Lower leg skin (tissue), 4 donors: Measurements from ENCODE around the gene RTTN. TPM values are rescaled to one million over a fixed set of nuclear protein-coding genes. Genes with fewer than 3 reads are reported as not detected.

Experiments
- DNase-seq, 2 donors: peaks; one replicate each; pipeline ENCODE4 v3.0.0-alpha.2; 2019; ENCODE audit warnings: low spot score in 2 of 2
- H3K4me3 ChIP-seq: fragments of 200-600 bp; sonication (generic); 2 replicates; pipeline ENCODE4 v1.5.1; 2017; ENCODE audit warnings: mild to moderate bottlenecking, low read depth; ENCODE audit not compliant: poor library complexity, severe bottlenecking
- CTCF ChIP-seq, 3 donors: fragments of 450-650 bp; IDR thresholded peaks; one replicate each; pipeline ENCODE4 v1.5.1; 2016; ENCODE audit warnings: antibody characterized with exemption in 3 of 3, mild to moderate bottlenecking in 3 of 3, moderate library complexity in 2 of 3
- POLR2A ChIP-seq, 2 donors: fragments of 450-650 bp; IDR thresholded peaks; one replicate each; pipeline ENCODE4 v1.6.1; 2016 to 2017; ENCODE audit warnings: antibody characterized with exemption in 2 of 2, mild to moderate bottlenecking in 1 of 2, moderate library complexity in 1 of 2
- WGBS, 2 donors: methylation state at CpG; one replicate each; pipeline ENCODE4 v1.1.5; 2018; 5-methylcytosine and 5-hydroxymethylcytosine counted together
- intact Hi-C: fragments of 100-400 bp; cut with DNase I; formaldehyde crosslinking; loops from one replicate; pipeline ENCODE4 v1.15.0; 2023; ENCODE audit warnings: low total_unique reads
- total RNA-seq, 4 donors: library from RNA; depleted of rRNA; stranded (reverse); fragments of >200 nt; gene quantifications; one replicate each; pipeline ENCODE4 v1.1.0, GENCODE V29; 2016

The RTTN gene
- total RNA-seq, 4 donors from 2014 or later: 4.8 to 14.9 (median 7.8) TPM

GRCh38 chr18:70146174-70146573, 59.3 kb downstream of the RTTN start:
- WGBS, 2 donors: 94 to 95% methylated on average over 2 of the region's 2 CpGs

GRCh38 chr18:70142001-70142400, 63.5 kb downstream of the RTTN start:
- intact Hi-C loops: no loop called here
- 94 to 95% methylated on average over 3 of the region's 3 CpGs for WGBS, 2 donors
- no peak overlapping the region for H3K4me3 ChIP-seq
- TF ChIP-seq POLR2A (IDR thresholded peaks at IDR 0.05): no peak
- no peak for TF ChIP-seq CTCF (IDR thresholded peaks at IDR 0.05)
- no peak for DNase-seq

More at GRCh38 chr18:70146174-70146573, 59.3 kb downstream of the RTTN start:
- no peak for DNase-seq
- H3K4me3 ChIP-seq: no peak overlapping the region
- intact Hi-C loops: loop anchor here (5.0 kb wide), 1 partner anchor 1659 kb away; no protein-coding TSS in a partner anchor
- TF ChIP-seq CTCF (IDR thresholded peaks at IDR 0.05): no peak
- TF ChIP-seq POLR2A (IDR thresholded peaks at IDR 0.05): no peak

- DNase-seq: no peak
- no peak overlapping the region for H3K4me3 ChIP-seq
- intact Hi-C loops: no loop called here
- no peak for TF ChIP-seq POLR2A (IDR thresholded peaks at IDR 0.05)
- no peak for TF ChIP-seq CTCF (IDR thresholded peaks at IDR 0.05)
- WGBS, 2 donors: 91 to 95% methylated on average over 1 of the region's 1 CpG
Observed at GRCh38 chr18:70139138-70139537, 66.3 kb downstream of the RTTN start.

GRCh38 chr18:70135604-70136003, 69.9 kb downstream of the RTTN start:
- no peak overlapping the region for H3K4me3 ChIP-seq
- TF ChIP-seq CTCF (IDR thresholded peaks at IDR 0.05) (no peak), POLR2A (IDR thresholded peaks at IDR 0.05) (no peak)
- intact Hi-C loops: no loop called here
- WGBS, 2 donors: 82 to 88% methylated on average over 2 of the region's 2 CpGs
- no peak for DNase-seq

- intact Hi-C loops: no loop called here
- H3K4me3 ChIP-seq: no peak overlapping the region
- 60 to 67% methylated on average over 2 of the region's 2 CpGs for WGBS, 2 donors
- TF ChIP-seq CTCF (IDR thresholded peaks at IDR 0.05): no peak
- DNase-seq: no peak
Observed at GRCh38 chr18:70132999-70133398, 72.5 kb downstream of the RTTN start.

GRCh38 chr18:70128271-70128670, 77.2 kb downstream of the RTTN start:
- intact Hi-C loops: no loop called here
- DNase-seq: no peak
- TF ChIP-seq POLR2A (IDR thresholded peaks at IDR 0.05) (no peak), CTCF (IDR thresholded peaks at IDR 0.05) (no peak)
- 94 to 98% methylated on average over 2 of the region's 2 CpGs for whole genome bisulfite sequencing, 2 donors
- H3K4me3 ChIP-seq: no peak overlapping the region
